DMS153 treated with DMSO at 0.1 percent for 48 hours (cell line): ENCODE measurements around the gene ORM1.
"Not testable (repeated sequence)": the region's sequence is repeated elsewhere in the genome, so short reads cannot be mapped to it uniquely, and the experiment has no call there.

Experiments used
- DNase-seq: peaks from one replicate; lab custom pipeline; 2025; ENCODE audit not compliant: unreplicated experiment; lab: John Stamatoyannopoulos, UW

The ORM1 gene

DNA sequence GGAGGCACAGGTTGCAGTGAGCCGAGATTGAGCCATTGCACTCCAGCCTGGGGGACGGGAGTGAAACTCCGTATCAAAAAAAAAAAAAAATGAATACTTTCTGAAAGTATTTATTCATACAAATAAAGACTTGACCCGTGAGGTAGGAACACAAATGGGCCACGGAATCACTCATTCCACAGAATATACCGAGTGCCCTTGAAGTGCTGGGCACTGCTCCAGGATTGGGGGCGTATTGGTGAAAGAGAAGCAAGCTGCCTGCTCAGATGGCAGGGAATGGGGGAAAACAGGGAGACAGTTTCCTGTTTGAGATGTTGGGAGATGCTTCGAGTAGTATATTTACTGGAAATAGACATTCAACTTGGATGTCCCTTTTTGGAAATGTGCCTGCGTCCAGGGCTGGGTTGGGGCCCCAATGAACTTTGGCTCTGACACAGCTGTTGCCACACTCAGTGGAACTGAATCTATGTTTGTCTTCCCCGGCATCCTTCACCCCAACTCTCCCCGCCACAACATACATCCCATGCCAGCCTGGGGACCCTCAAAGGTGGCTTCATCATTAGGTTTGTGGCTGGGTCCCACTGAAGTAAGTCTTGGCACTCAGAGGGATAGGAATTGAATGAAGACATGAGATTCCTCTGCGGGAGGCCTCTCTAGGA is 609 bp upstream of the ORM1 start:
- not testable (repeated sequence) for DNase-seq

DNA sequence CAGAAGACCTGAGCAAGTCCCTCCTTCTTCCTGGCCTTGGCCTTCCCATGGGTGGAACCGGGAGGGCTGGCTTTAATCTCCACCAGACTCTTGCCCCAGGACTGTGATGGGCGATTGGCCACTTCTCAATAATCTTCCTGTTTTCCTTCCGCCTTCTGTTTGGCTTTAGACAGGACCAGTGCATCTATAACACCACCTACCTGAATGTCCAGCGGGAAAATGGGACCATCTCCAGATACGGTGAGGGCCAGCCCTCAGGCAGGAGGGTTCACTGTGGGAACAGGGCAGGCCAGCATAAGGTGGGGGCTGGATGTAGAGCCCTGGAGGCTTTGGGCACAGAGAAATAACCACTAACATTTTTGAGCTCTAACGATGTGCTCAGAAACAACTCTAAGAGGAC is 951 bp downstream of the ORM1 start:
- not testable (repeated sequence) for DNase-seq

DNA sequence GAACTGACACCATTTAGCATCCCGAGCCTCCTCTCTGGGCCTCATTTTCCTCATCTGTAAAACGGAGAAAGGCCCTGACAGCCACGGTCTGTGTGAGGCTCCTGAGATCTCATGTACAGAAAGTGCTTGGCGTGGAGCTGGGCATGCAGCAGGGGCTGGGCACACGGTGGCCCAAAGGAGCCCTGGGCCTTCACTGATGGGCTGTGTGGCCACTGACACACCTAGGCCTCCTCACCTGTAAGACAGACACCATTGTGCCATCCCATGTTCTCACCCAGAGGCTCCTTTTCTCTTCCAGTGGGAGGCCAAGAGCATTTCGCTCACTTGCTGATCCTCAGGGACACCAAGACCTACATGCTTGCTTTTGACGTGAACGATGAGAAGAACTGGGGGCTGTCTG is 1.6 kb downstream of the ORM1 start:
- DNase-seq: no peak

DNA sequence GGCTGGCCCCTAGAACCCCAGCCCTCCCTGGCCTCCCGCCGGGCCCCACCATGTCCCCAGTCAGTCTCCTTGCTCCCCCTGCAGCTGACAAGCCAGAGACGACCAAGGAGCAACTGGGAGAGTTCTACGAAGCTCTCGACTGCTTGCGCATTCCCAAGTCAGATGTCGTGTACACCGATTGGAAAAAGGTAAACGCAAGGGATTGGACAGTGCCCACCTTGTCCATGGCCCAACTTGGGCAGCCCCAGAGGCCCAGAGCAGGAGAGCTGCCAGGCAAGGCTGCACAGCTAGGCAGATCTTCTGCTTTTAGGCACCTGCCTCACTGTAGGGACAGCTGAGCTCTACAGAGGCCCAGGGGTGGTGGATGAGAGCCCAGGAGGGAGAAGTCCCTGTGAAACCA is 2.1 kb downstream of the ORM1 start:
- DNase-seq: not testable (repeated sequence)

DNA sequence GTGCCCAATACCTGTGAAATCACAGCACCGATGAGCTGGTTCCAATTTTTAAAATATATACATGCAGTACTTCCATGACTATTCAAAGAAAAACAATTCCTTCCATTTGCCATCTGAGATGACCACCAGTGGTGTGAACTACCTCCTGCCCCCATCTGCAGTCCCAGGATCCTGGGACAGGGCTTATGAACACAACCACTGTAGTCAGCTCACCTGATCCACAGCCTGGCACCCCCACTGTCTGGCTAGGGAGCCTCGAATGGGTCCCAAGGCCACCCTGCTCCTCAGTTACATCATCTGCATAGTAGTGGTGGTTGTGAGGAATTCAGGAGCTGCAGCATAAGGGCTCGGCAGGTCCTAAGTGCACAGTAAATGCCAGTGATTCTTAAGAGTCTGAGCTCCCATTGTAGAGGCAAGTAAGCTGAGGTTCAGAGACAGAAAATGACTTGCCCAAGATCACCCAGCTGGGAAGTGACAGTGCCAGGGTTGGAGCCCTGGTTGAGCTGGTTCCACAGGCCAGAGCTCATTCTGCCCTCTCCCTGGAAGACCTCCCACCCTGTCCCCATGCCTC is 2.9 kb downstream of the ORM1 start:
- DNase-seq: not testable (repeated sequence)

DNA sequence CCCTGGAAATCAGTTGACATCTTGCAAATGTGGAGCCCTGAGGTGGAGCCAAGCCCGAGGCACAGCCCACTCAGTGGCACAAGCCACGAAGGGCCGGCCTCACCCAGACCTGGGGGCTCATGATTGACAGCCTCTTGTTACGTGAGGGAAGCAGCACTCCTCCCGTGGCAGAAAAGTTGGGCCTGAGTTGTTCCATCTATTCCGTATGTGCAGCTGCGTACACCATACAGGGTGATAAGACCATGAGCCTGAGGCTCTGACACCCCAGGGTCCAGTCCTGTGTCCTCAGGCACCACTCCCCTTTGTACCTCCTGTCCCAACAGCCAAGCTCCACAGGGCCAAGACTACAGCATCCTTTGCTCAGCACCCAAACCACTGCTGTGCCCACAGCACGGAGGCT is 4.9 kb downstream of the ORM1 start:
- DNase-seq: no peak

- DNase-seq: not testable (repeated sequence)
These were observed 5.5 kb downstream of the ORM1 start for GRCh38 chr9:114328357-114328820.

DNA sequence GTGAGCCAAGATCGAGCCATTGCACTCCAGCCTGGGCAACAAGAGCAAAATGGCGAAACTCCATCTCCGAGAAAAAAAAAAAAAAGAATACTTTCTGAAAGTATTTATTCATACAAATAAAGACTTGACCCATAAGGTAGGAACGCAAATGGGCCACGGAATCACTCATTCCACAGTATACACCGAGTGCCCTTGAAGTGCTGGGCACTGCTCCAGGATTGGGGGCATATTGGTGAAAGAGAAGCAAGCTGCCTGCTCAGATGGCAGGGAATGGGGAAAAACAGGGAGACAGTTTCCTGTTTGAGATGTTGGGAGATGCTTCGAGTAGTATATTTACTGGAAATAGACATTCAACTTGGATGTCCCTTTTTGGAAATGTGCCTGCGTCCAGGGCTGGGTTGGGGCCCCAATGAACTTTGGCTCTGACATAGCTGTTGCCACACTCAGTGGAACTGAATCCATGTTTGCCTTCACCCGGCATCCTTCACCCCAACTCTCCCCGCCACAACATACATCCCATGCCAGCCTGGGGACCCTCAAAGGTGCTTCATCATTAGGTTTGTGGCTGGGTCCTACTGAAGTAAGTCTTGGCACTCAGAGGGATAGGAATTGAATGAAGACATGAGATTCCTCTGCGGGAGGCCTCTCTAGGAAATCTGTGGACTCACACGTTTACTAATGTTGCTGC is 6.2 kb downstream of the ORM1 start:
- DNase-seq: not testable (repeated sequence)

DNA sequence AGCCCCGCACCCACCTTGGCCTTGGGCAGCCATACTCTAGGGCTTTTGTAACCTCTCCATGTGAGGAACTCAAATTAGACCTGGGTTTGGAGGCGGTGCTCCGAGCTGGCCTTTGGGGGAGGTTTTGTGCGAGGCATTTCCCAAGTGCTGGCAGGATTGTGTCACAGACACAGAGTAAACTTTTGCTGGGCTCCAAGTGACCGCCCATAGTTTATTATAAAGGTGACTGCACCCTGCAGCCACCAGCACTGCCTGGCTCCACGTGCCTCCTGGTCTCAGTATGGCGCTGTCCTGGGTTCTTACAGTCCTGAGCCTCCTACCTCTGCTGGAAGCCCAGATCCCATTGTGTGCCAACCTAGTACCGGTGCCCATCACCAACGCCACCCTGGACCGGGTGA is 6.7 kb downstream of the ORM1 start, which contains the start of gene ORM2:
ORM2 (plus strand) TSS at position 245 of the 398 bp plus-strand sequence; CDS start at position 281, 36 bp downstream.
- not testable (repeated sequence) for DNase-seq

DNA sequence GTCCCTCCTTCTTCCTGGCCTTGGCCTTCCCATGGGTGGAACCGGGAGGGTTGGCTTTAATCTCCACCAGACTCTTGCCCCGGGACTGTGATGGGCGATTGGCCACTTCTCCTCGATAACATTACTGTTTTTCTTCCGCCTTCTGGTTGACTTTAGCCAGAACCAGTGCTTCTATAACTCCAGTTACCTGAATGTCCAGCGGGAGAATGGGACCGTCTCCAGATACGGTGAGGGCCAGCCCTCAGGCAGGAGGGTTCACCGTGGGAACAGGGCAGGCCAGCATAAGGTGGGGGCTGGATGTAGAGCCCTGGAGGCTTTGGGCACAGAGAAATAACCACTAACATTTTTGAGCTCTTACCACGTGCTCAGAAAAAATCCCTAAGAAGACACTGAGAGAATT is 7.7 kb downstream of the ORM1 start:
- DNase-seq: no peak

DNA sequence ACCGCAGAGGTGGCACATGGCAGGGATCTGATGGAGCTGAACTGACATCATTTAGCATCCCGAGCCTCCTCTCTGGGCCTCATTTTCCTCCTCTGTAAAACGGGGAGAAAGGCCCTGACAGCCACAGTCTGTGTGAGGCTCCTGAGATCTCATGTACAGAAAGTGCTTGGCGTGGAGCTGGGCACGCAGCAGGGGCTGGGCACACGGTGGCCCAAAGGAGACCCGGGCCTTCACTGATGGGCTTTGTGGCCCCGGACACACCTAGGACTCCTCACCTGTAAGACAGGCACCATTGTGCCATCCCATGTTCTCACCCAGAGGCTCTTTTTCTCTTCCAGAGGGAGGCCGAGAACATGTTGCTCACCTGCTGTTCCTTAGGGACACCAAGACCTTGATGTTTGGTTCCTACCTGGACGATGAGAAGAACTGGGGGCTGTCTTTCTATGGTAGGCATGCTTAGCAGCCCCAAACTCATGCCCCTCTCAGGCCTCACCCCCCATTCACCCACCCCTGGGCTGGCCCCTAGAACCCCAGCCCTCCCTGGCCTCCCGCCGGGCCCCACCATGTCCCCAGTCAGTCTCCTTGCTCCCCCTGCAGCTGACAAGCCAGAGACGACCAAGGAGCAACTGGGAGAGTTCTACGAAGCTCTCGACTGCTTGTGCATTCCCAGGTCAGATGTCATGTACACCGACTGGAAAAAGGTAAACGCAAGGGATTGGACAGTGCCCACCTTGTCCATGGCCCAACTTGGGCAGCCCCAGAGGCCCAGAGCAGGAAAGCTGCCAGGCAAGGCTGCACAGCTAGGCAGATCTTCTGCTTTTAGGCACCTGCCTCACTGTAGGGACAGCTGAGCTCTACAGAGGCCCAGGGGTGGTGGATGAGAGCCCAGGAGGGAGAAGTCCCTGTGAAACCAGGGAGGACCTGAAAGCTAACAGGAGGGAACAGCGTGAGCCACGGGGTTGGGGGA is 8.6 kb downstream of the ORM1 start:
- DNase-seq: not testable (repeated sequence)

GRCh38 chr9:114332474-114333040 is 9.7 kb downstream of the ORM1 start:
- not testable (repeated sequence) for DNase-seq

- not testable (repeated sequence) for DNase-seq
These were observed 10.8 kb downstream of the ORM1 start for GRCh38 chr9:114333718-114334117.

GRCh38 chr9:114334490-114334889 is 11.6 kb downstream of the ORM1 start:
- no peak for DNase-seq

GRCh38 chr9:114335745-114336144 is 12.8 kb downstream of the ORM1 start:
- DNase-seq: no peak

GRCh38 chr9:114336157-114336556 is 13.3 kb downstream of the ORM1 start:
- no peak for DNase-seq

DNA sequence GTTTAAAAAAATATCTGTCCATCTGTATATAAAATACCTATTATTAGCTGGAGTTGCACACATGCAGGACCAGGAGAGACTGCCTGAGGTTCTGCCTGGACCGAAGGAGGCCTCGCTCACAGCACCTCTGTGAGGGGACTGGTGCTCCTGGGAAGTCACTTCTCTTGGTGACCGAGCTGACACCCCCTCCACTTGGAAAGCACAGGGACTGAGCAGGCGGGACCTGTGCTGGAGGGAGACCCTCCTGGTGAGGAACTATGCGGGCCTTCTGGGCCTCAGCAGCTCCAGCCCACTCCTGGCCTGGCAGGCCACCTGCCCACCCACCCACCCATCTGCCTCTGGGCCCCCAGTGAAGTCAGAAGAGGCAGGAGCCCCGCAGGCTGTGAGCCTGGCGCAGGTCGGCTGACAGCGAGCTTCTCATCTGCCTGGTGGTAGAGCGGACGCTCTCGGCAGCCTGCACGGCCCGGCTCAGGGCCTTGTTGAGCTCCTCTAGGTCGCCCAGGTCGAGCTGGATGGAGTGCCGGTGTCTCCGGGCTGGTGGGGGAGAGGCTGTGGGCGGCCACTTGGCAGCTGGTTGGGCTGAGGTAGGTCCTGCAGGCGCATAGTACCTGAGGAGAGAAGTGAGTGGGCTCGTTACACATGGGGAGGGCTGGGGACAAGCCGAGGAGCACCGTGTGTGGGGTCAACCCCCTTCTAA is 13.9 kb downstream of the ORM1 start:
- no peak for DNase-seq

DNA sequence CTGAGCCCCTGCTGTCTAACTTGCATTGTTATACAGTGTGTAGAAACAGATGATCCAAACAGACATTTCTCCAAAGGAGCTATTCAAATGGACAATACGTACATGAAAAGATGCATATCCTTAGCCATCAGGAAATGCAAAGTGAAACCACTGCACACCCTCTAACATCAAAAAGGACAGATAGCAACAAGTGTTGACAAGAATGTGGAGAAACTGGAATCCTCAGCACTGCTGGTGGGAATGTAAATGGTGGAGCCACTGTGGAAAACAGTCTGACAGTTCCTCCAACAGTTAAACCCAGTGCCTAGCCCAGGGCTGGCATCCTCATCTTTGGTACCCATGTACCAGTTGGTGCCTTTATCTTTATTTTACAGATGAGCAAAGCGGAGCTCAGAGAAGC is 15.3 kb downstream of the ORM1 start:
- no peak for DNase-seq

DNA sequence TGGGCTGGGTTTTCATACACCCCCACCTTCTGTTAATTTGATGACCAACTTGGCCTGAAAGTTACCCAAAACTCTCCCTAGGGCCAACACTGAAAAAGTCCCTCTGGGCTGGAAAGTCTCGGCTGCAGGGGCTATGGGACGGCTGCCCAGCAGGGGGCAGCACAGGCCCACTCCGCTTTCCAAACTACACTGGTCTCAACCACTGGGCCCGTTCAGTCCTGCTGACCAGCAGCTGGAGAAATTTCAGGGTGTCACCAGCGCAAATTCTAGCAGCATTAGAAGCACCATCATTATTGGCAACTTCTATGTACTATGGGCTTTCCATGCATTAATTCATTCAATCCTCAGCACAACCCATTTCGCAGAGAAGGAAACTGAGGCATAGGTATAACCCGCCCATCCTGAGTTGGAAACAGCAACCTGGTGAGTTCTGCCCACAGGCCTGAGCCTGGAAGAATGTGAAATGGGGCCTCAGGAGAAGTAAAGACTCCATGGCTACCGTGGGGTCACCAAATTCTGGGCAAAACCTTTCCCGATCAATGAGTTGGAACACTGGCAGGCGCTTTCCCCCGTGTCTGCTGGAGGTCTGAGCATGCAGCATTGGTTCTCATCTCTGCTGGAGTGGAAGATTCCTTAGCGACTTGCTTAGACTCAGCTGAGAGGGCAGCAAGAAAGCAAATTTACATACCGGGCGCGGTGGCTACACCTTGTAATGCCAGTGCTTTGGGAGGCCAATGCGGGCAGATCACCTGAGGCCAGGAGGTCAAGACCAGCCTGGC is 16.4 kb downstream of the ORM1 start:
- DNase-seq: no peak
